Measurements from ENCODE around the gene HDAC2. TPM values are rescaled to one million over a fixed set of nuclear protein-coding genes. Genes with fewer than 3 reads are reported as not detected.

The HDAC2 gene
- total and polyA plus RNA-seq, 2 experiments from 2014 or later = 343 to 355 TPM

DNA sequence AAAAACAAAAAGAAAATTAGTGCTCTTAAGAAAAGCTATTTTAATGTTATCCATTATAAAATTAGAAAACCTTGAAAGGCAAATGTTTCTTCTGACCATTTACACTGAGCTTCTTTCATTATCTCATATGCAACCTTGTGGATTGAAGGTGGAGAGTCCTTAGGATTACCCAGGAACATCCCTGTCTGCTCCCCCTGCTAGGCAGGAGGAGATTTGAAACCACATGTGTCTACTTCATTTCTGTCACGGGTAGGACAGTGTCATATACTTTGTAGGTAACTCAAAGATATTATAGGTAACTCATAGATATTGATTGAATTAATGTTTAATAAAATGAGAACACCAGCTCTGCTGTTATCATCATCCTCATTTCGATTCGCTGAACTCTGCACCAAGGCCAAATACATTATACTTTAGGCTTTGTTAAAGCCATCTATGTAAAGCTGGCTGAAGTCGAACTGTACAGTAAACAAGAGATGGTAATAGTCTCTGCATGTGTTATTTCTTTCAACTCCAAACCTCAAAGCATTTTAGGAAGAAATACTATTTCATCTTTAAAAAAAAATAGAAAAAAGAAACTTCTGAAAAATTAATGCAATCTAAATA lies 49.5 kb downstream of the HDAC2 start:
- Histone ChIP-seq H3K79me2 (replicated peaks; ENCODE audit: insufficient read depth) (no peaks in the 10 kb centered on the region), H4K20me1 (replicated peaks; ENCODE audit: insufficient read depth) (no peaks in the 10 kb centered on the region; the same call in 1 of the 2 replicates), H3K27me3 (ENCODE audit: insufficient read depth) (no peaks in the 10 kb centered on the region), H3F3A (replicated peaks; ENCODE audit: low read depth) (no peaks in the 10 kb centered on the region), H3K4me2 (no peak overlapping the region), H3K4me1 (ENCODE audit: insufficient read depth) (no peaks in the 10 kb centered on the region), H3K27ac (ENCODE audit: low read depth) (no peak overlapping the region; the same call in 1 of the 2 replicates), H2AFZ (peak overlapping the region; percentile 85; the same call in 1 of the 2 replicates), H3K4me3 (no peak overlapping the region), H3K9me2 (ENCODE audit: insufficient read depth) (no peaks in the 10 kb centered on the region), H3K36me3 (ENCODE audit: insufficient read depth) (no peaks in the 10 kb centered on the region)
- DNase-seq (ENCODE audit: low spot score) (no peak), ATAC-seq (no peak)
- no peak overlapping the region for H3K27ac Mint-ChIP-seq
- no peak for TF ChIP-seq EZH2phosphoT487 (IDR thresholded peaks at IDR 0.05; ENCODE audit: unreplicated experiment)
- TF ChIP-seq STAT1 (IDR thresholded peaks at IDR 0.05; ENCODE audit: unreplicated experiment) = no peak
- no peak for TF ChIP-seq NANOG (IDR thresholded peaks at IDR 0.05; ENCODE audit: borderline replicate concordance)
- TF ChIP-seq ZNF114 (CRISPR knock-in tag; IDR thresholded peaks at IDR 0.05) = no peak
- TF ChIP-seq ETS1 (IDR thresholded peaks at IDR 0.05) = no peak
- no peak for TF ChIP-seq ZNF331 (CRISPR knock-in tag; IDR thresholded peaks at IDR 0.05; ENCODE audit: low read depth)
- TF ChIP-seq REST (IDR thresholded peaks at IDR 0.05; ENCODE audit: unreplicated experiment) = no peak
- no peak for TF ChIP-seq POLR2AphosphoS5 (IDR thresholded peaks at IDR 0.05; ENCODE audit: low read depth)
- no peaks in the 10 kb centered on the region for H3K27me3 Mint-ChIP-seq (ENCODE audit: insufficient read depth, low read depth, poor library complexity)
- H3K9me3 Mint-ChIP-seq = no peaks in the 10 kb centered on the region
- no peak overlapping the region for H3K4me3 Mint-ChIP-seq
- no peaks in the 10 kb centered on the region for H3K4me1 Mint-ChIP-seq
- H3K36me3 Mint-ChIP-seq (ENCODE audit: low read depth) = no peaks in the 10 kb centered on the region

DNA sequence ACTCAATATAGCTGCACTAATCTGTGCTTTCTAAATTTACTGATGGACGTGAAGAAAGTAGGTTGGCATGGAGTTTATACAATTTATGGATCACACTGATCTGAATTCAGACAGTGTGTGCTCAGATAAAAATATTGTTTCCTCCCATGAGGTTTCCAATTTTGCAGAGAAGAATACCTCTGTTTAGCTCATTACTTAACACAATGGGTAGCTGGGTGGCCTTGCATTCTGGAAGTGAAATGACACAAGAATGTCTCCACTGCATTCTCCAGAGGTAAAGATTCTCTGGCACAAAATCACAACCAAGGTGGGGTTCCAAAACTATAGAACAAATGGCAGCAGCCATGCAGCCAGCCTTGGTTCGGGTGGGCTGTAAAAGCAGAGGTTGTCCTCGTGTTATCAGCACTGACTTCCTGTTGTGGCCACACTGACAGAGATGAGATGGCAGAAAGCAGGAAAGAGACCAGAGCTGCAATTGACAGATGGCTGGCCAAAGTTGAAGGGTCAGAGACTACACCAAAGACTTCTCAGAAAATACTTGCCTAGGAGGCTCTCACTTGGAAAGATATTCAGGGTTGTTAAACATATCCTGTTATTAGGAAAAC lies 50.2 kb downstream of the HDAC2 start:
- H3K79me2 ChIP-seq (replicated peaks; ENCODE audit: insufficient read depth) = no peaks in the 10 kb centered on the region
- H3K27me3 ChIP-seq (ENCODE audit: insufficient read depth) = no peaks in the 10 kb centered on the region
- no peak overlapping the region for H3K4me2 ChIP-seq
- no peaks in the 10 kb centered on the region for H3K4me1 ChIP-seq (ENCODE audit: insufficient read depth)
- DNase-seq (ENCODE audit: low spot score) = no peak
- H3K36me3 ChIP-seq (ENCODE audit: insufficient read depth) = no peaks in the 10 kb centered on the region
- H3K4me3 Mint-ChIP-seq = no peak overlapping the region
- no peak for ATAC-seq
- no peaks in the 10 kb centered on the region for H3K4me1 Mint-ChIP-seq
- H4K20me1 ChIP-seq (replicated peaks; ENCODE audit: insufficient read depth) = no peaks in the 10 kb centered on the region
- H3K27me3 Mint-ChIP-seq (ENCODE audit: insufficient read depth, low read depth, poor library complexity) = no peaks in the 10 kb centered on the region
- H3K9me2 ChIP-seq (ENCODE audit: insufficient read depth) = no peaks in the 10 kb centered on the region
- H3K4me3 ChIP-seq = no peak overlapping the region
- no peak overlapping the region for H3K27ac ChIP-seq (ENCODE audit: low read depth)
- peak overlapping the region; percentile 85 for H2AFZ ChIP-seq
- H3K27ac Mint-ChIP-seq = no peak overlapping the region
- H3K9me3 Mint-ChIP-seq = no peaks in the 10 kb centered on the region
- H3F3A ChIP-seq (replicated peaks; ENCODE audit: low read depth) = no peaks in the 10 kb centered on the region
- H3K36me3 Mint-ChIP-seq (ENCODE audit: low read depth) = no peaks in the 10 kb centered on the region
- TF ChIP-seq ETS1 (IDR thresholded peaks at IDR 0.05) = no peak
- no peak for TF ChIP-seq ZNF114 (CRISPR knock-in tag; IDR thresholded peaks at IDR 0.05)
- no peak for TF ChIP-seq REST (IDR thresholded peaks at IDR 0.05; ENCODE audit: unreplicated experiment)
- TF ChIP-seq CREB1 (CRISPR knock-in tag; IDR thresholded peaks at IDR 0.05; ENCODE audit: low read depth) = no peak
- TF ChIP-seq JUNB (IDR thresholded peaks at IDR 0.05; ENCODE audit: unreplicated experiment) = no peak
- TF ChIP-seq POLR2AphosphoS5 (IDR thresholded peaks at IDR 0.05; ENCODE audit: low read depth) = no peak
- TF ChIP-seq, protein P1, sequence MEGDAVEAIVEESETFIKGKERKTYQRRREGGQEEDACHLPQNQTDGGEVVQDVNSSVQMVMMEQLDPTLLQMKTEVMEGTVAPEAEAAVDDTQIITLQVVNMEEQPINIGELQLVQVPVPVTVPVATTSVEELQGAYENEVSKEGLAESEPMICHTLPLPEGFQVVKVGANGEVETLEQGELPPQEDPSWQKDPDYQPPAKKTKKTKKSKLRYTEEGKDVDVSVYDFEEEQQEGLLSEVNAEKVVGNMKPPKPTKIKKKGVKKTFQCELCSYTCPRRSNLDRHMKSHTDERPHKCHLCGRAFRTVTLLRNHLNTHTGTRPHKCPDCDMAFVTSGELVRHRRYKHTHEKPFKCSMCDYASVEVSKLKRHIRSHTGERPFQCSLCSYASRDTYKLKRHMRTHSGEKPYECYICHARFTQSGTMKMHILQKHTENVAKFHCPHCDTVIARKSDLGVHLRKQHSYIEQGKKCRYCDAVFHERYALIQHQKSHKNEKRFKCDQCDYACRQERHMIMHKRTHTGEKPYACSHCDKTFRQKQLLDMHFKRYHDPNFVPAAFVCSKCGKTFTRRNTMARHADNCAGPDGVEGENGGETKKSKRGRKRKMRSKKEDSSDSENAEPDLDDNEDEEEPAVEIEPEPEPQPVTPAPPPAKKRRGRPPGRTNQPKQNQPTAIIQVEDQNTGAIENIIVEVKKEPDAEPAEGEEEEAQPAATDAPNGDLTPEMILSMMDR (conservative IDR thresholded peaks at IDR 0.05; ENCODE audit: low read depth in 2 of 2) = no peak
- TF ChIP-seq EZH2phosphoT487 (IDR thresholded peaks at IDR 0.05; ENCODE audit: unreplicated experiment) = no peak
- no peak for TF ChIP-seq EZH2 (IDR thresholded peaks at IDR 0.05; ENCODE audit: low read depth, unreplicated experiment)
